Measurements from ENCODE around the gene EID2B.

EID2B gene

DNA sequence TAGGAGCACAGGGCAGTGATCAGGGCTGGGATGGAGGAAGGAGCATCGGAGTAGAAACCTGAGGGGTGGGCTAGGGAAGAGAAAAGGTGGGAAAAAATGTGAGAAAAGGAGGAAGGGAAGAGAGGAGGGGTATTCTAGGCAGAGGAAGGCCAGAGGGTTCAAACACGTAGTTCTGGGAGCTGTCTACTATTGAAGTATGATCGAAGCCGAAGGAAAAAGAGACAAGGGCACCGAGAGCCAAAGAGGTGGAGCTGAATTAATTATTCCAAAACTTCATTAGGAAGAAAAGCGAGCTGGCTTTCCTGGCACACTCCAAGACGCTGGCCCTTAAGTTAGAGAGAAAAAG, 26.1 kb downstream of the EID2B start (continued):
- 0 out of 2 replicates have a peak, but pooled peaks have one; percentile 37 for TF ChIP-seq ZNF416 (tag by site-specific recombination; IDR thresholded peaks at IDR 0.05)
- TF ChIP-seq KLF1 (tag by site-specific recombination; IDR thresholded peaks at IDR 0.05): peak; percentile 15; the same call in 1 of the 2 replicates
- no peak for TF ChIP-seq ZNF26 (tag by site-specific recombination; IDR thresholded peaks at IDR 0.05)
- TF ChIP-seq KLF7 (tag by site-specific recombination; IDR thresholded peaks at IDR 0.05; ENCODE audit: borderline replicate concordance): peak; percentile 50; the same call in 1 of the 2 replicates
- TF ChIP-seq, protein P1, sequence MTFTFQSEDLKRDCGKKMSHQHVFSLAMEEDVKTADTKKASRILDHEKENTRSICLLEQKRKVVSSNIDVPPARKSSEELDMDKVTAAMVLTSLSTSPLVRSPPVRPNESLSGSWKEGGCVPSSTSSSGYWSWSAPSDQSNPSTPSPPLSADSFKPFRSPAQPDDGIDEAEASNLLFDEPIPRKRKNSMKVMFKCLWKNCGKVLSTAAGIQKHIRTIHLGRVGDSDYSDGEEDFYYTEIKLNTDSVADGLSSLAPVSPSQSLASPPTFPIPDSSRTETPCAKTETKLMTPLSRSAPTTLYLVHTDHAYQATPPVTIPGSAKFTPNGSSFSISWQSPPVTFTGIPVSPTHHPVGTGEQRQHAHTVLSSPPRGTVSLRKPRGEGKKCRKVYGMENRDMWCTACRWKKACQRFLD (tag by site-specific recombination; IDR thresholded peaks at IDR 0.05): no peak
- 0 out of 2 replicates have a peak, but pooled peaks have one; percentile 6 for TF ChIP-seq ZNF530 (tag by site-specific recombination; IDR thresholded peaks at IDR 0.05; ENCODE audit: low read depth)
- TF ChIP-seq ZNF174 (tag by site-specific recombination; IDR thresholded peaks at IDR 0.05): 0 out of 2 replicates have a peak, but pooled peaks have one; percentile 26
- no peak; the same call in 1 of the 2 replicates for TF ChIP-seq ZNF280C (tag by site-specific recombination; IDR thresholded peaks at IDR 0.05)
- TF ChIP-seq, protein P2, sequence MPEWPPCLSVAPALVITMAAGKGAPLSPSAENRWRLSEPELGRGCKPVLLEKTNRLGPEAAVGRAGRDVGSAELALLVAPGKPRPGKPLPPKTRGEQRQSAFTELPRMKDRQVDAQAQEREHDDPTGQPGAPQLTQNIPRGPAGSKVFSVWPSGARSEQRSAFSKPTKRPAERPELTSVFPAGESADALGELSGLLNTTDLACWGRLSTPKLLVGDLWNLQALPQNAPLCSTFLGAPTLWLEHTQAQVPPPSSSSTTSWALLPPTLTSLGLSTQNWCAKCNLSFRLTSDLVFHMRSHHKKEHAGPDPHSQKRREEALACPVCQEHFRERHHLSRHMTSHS (tag by site-specific recombination; IDR thresholded peaks at IDR 0.05): 0 out of 2 replicates have a peak, but pooled peaks have one; percentile 53
- TF ChIP-seq ZNF394 (tag by site-specific recombination; IDR thresholded peaks at IDR 0.05; ENCODE audit: borderline replicate concordance): no peak; the same call in 1 of the 2 replicates
- TF ChIP-seq, protein P3, sequence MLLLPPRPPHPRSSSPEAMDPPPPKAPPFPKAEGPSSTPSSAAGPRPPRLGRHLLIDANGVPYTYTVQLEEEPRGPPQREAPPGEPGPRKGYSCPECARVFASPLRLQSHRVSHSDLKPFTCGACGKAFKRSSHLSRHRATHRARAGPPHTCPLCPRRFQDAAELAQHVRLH (tag by site-specific recombination; IDR thresholded peaks at IDR 0.05): no peak
- no peak for TF ChIP-seq ZNF18 (tag by site-specific recombination; IDR thresholded peaks at IDR 0.05)
- TF ChIP-seq BCL11A (tag by site-specific recombination; IDR thresholded peaks at IDR 0.05; ENCODE audit: low read depth): no peak
- TF ChIP-seq RBAK (tag by site-specific recombination; IDR thresholded peaks at IDR 0.05): 0 out of 2 replicates have a peak, but pooled peaks have one; percentile 66
- TF ChIP-seq YY2 (tag by site-specific recombination; IDR thresholded peaks at IDR 0.05): 0 out of 2 replicates have a peak, but pooled peaks have one; percentile 28
- no peak for TF ChIP-seq ZNF571 (tag by site-specific recombination; IDR thresholded peaks at IDR 0.05)
- TF ChIP-seq ZNF37A (tag by site-specific recombination; IDR thresholded peaks at IDR 0.05): no peak
- TF ChIP-seq BCL11B (tag by site-specific recombination; IDR thresholded peaks at IDR 0.05; ENCODE audit: low read depth): 0 out of 2 replicates have a peak, but pooled peaks have one; percentile 34
- TF ChIP-seq ZNF121 (tag by site-specific recombination; IDR thresholded peaks at IDR 0.05): no peak
- TF ChIP-seq GLI2 (tag by site-specific recombination; IDR thresholded peaks at IDR 0.05; ENCODE audit: borderline replicate concordance, low read depth): no peak
- no peak for TF ChIP-seq ZFP69B (tag by site-specific recombination; IDR thresholded peaks at IDR 0.05)
- TF ChIP-seq ZNF548 (tag by site-specific recombination; IDR thresholded peaks at IDR 0.05): no peak
- no peak for TF ChIP-seq ZIC2 (tag by site-specific recombination; IDR thresholded peaks at IDR 0.05)
- TF ChIP-seq, protein P4, sequence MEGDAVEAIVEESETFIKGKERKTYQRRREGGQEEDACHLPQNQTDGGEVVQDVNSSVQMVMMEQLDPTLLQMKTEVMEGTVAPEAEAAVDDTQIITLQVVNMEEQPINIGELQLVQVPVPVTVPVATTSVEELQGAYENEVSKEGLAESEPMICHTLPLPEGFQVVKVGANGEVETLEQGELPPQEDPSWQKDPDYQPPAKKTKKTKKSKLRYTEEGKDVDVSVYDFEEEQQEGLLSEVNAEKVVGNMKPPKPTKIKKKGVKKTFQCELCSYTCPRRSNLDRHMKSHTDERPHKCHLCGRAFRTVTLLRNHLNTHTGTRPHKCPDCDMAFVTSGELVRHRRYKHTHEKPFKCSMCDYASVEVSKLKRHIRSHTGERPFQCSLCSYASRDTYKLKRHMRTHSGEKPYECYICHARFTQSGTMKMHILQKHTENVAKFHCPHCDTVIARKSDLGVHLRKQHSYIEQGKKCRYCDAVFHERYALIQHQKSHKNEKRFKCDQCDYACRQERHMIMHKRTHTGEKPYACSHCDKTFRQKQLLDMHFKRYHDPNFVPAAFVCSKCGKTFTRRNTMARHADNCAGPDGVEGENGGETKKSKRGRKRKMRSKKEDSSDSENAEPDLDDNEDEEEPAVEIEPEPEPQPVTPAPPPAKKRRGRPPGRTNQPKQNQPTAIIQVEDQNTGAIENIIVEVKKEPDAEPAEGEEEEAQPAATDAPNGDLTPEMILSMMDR (tag by site-specific recombination; IDR thresholded peaks at IDR 0.05): no peak
- TF ChIP-seq ZNF16 (tag by site-specific recombination; IDR thresholded peaks at IDR 0.05; ENCODE audit: low read depth): no peak
- no peak for TF ChIP-seq FEZF1 (tag by site-specific recombination; IDR thresholded peaks at IDR 0.05)
- TF ChIP-seq ZNF549 (tag by site-specific recombination; IDR thresholded peaks at IDR 0.05): no peak
- no peak for TF ChIP-seq PRDM6 (tag by site-specific recombination; IDR thresholded peaks at IDR 0.05)
- peak; percentile 63; the same call in 1 of the 2 replicates for TF ChIP-seq ZNF324 (tag by site-specific recombination; IDR thresholded peaks at IDR 0.05)
